GM23248 (cell line): ENCODE measurements around the gene GNS. TPM values are rescaled to one million over a fixed set of nuclear protein-coding genes. Genes with fewer than 3 reads are reported as not detected.

Experiments used
- DNase-seq: peaks from one replicate; pipeline ENCODE4 v3.0.0-alpha.2; 2015
- H2AFZ ChIP-seq: fragments of 200-600 bp; sonication (generic); 2 replicates; pipeline ENCODE4 v1.6.1; 2016; ENCODE audit warnings: antibody characterized with exemption
- H3F3A ChIP-seq: fragments of 200-600 bp; sonication (generic); 2 replicates; pipeline ENCODE4 v1.6.1; 2016; ENCODE audit warnings: mild to moderate bottlenecking, antibody characterized with exemption, mixed run types; ENCODE audit not compliant: insufficient read depth
- H3K27ac ChIP-seq: fragments of 200-600 bp; sonication (generic); 2 replicates; pipeline ENCODE4 v1.5.1; 2016; ENCODE audit warnings: mild to moderate bottlenecking
- H3K27me3 ChIP-seq: fragments of 200-600 bp; sonication (generic); replicated peaks from 2 replicates; pipeline ENCODE4 v1.6.1; 2016; ENCODE audit warnings: mild to moderate bottlenecking; ENCODE audit not compliant: insufficient read depth
- H3K36me3 ChIP-seq: fragments of 200-600 bp; sonication (generic); 2 replicates; pipeline ENCODE4 v1.6.1; 2016; ENCODE audit warnings: low read depth, mild to moderate bottlenecking
- H3K4me1 ChIP-seq: fragments of 200-600 bp; sonication (generic); 2 replicates; pipeline ENCODE4 v1.6.1; 2016; ENCODE audit warnings: mild to moderate bottlenecking; ENCODE audit not compliant: insufficient read depth
- H3K4me2 ChIP-seq: fragments of 200-600 bp; sonication (generic); one replicate; pipeline ENCODE4 v1.6.1; 2016; ENCODE audit warnings: mild to moderate bottlenecking; ENCODE audit not compliant: unreplicated experiment
- H3K4me3 ChIP-seq: fragments of 200-600 bp; sonication (generic); 2 replicates; pipeline ENCODE4 v1.5.1; 2016; ENCODE audit warnings: mild to moderate bottlenecking
- H3K79me2 ChIP-seq: fragments of 200-600 bp; sonication (generic); 2 replicates; pipeline ENCODE4 v1.6.1; 2016; ENCODE audit warnings: mild to moderate bottlenecking; ENCODE audit not compliant: insufficient read depth
- H3K9ac ChIP-seq: fragments of 200-600 bp; sonication (generic); 2 replicates; pipeline ENCODE4 v1.6.1; 2016; ENCODE audit warnings: mild to moderate bottlenecking
- H3K9me2 ChIP-seq: fragments of 200-600 bp; sonication (generic); 2 replicates; pipeline ENCODE4 v1.6.1; 2016; ENCODE audit warnings: mixed run types, mild to moderate bottlenecking, moderate library complexity; ENCODE audit not compliant: insufficient read depth
- H3K9me3 ChIP-seq: fragments of 200-600 bp; sonication (generic); one replicate; pipeline ENCODE4 v1.6.1; 2017; ENCODE audit warnings: low read depth
- H4K20me1 ChIP-seq: fragments of 200-600 bp; sonication (generic); 2 replicates; pipeline ENCODE4 v1.6.0; 2016; ENCODE audit not compliant: insufficient read depth
- EZH2 ChIP-seq: fragments of 200-600 bp; sonication (generic); IDR thresholded peaks from 2 replicates; pipeline ENCODE4 v1.6.1; 2018; ENCODE audit warnings: antibody characterized with exemption, mild to moderate bottlenecking; ENCODE audit not compliant: insufficient read depth, poor library complexity, severe bottlenecking
- EZH2phosphoT487 ChIP-seq: fragments of 200-600 bp; sonication (generic); IDR thresholded peaks from 2 replicates; pipeline ENCODE4 v1.6.1; 2018; ENCODE audit warnings: antibody characterized with exemption, moderate library complexity, mild to moderate bottlenecking, low read depth; ENCODE audit not compliant: insufficient read depth
- WGBS, 2 experiments: methylation state at CpG; one replicate each; pipeline ENCODE4 v1.1.6; 2015 to 2017; ENCODE audit warnings: low lambda C conversion rate in 2 of 2, low coverage in 1 of 2; ENCODE audit errors: missing lambda C conversion rate in 2 of 2; 5-methylcytosine and 5-hydroxymethylcytosine counted together
- in situ Hi-C: fragments of 300-500 bp; cut with MboI; formaldehyde crosslinking; loops from 2 replicates; pipeline ENCODE4 v1.15.0; 2020
- polyA plus RNA-seq: library from polyadenylated mRNA; unstranded; fragments of >200 nt; fragmentation: Nextera tagmentation; extraction: Ambion mirVana; gene quantifications from 2 replicates; pipeline ENCODE4 v1.2.1, GENCODE V29; 2016
- total RNA-seq: library from RNA; depleted of rRNA; stranded (reverse); fragments of >200 nt; shearing (Covaris generic); gene quantifications from 2 replicates; pipeline ENCODE4 v1.2.3, GENCODE V29; 2014

The GNS gene
- total and polyA plus RNA-seq, 2 experiments from 2014 or later, result 76.6 to 129 TPM

- TF ChIP-seq EZH2, result no peak
- TF ChIP-seq EZH2phosphoT487, result no peak
- Histone ChIP-seq H3K4me3 (no peak overlapping the region), H3K79me2 (no peaks in the 10 kb centered on the region), H4K20me1 (no peaks in the 10 kb centered on the region), H3K36me3 (peaks cover 14% of the 10 kb centered on the region), H3K4me1 (peaks cover 21% of the 10 kb centered on the region), H3F3A (peaks cover 14% of the 10 kb centered on the region; the same call in 1 of the 2 replicates), H3K27me3 (no peaks in the 10 kb centered on the region), H3K9me3 (no peaks in the 10 kb centered on the region), H3K9ac (no peak overlapping the region), H3K4me2 (no peak overlapping the region), H3K27ac (no peak overlapping the region), H2AFZ (no peak overlapping the region), H3K9me2 (no peaks in the 10 kb centered on the region)
- WGBS, 2 experiments, result 93 to 98% methylated on average over 3 of the region's 3 CpGs
- in situ Hi-C loops, result no loop called here
- DNase-seq, result no peak
These were observed 16.0 kb downstream of the GNS start for GRCh38 chr12:64743206-64743605.

- no peaks in the 10 kb centered on the region for H3K79me2 ChIP-seq
- 82 to 91% methylated on average over 3 of the region's 3 CpGs for WGBS, 2 experiments
- peaks cover 21% of the 10 kb centered on the region for H3K4me1 ChIP-seq
- no peak overlapping the region for H3K4me3 ChIP-seq
- no peaks in the 10 kb centered on the region for H3K9me3 ChIP-seq
- H3K4me2 ChIP-seq, result no peak overlapping the region
- no peak overlapping the region for H3K27ac ChIP-seq
- H2AFZ ChIP-seq, result no peak overlapping the region
- no peak overlapping the region for H3K9ac ChIP-seq
- in situ Hi-C loops, result no loop called here
- DNase-seq, result no peak
- H4K20me1 ChIP-seq, result no peaks in the 10 kb centered on the region
- H3K9me2 ChIP-seq, result no peaks in the 10 kb centered on the region
- TF ChIP-seq EZH2, result no peak
- no peak for TF ChIP-seq EZH2phosphoT487
- H3K27me3 ChIP-seq, result no peaks in the 10 kb centered on the region
- H3K36me3 ChIP-seq, result peaks cover 14% of the 10 kb centered on the region
- H3F3A ChIP-seq, result peaks cover 7% of the 10 kb centered on the region; the same call in 1 of the 2 replicates
These were observed 16.8 kb downstream of the GNS start for GRCh38 chr12:64742416-64742815.

GRCh38 chr12:64740646-64741045 lies 18.6 kb downstream of the GNS start:
- no peaks in the 10 kb centered on the region for H3K27me3 ChIP-seq
- no peak overlapping the region for H2AFZ ChIP-seq
- H3K79me2 ChIP-seq, result no peaks in the 10 kb centered on the region
- H3K9me2 ChIP-seq, result no peaks in the 10 kb centered on the region
- no peaks in the 10 kb centered on the region for H4K20me1 ChIP-seq
- peaks cover 8% of the 10 kb centered on the region for H3K4me1 ChIP-seq
- no peaks in the 10 kb centered on the region for H3F3A ChIP-seq
- WGBS, 2 experiments, result 94 to 98% methylated on average over 2 of the region's 2 CpGs
- H3K4me2 ChIP-seq, result no peak overlapping the region
- no peak overlapping the region for H3K4me3 ChIP-seq
- in situ Hi-C loops, result no loop called here
- DNase-seq, result no peak
- no peak for TF ChIP-seq EZH2
- no peak for TF ChIP-seq EZH2phosphoT487
- H3K9ac ChIP-seq, result no peak overlapping the region
- peaks cover 14% of the 10 kb centered on the region for H3K36me3 ChIP-seq
- no peaks in the 10 kb centered on the region for H3K9me3 ChIP-seq
- no peak overlapping the region for H3K27ac ChIP-seq

GRCh38 chr12:64739778-64740177 lies 19.4 kb downstream of the GNS start:
- WGBS, 2 experiments, result 69 to 75% methylated on average over 2 of the region's 2 CpGs
- in situ Hi-C loops, result no loop called here
- no peak for DNase-seq

GRCh38 chr12:64737539-64737938 lies 21.7 kb downstream of the GNS start:
- no peaks in the 10 kb centered on the region for H3K79me2 ChIP-seq
- H3K27me3 ChIP-seq, result no peaks in the 10 kb centered on the region
- WGBS, 2 experiments, result 71 to 88% methylated on average over 1 of the region's 1 CpG
- H3F3A ChIP-seq, result no peaks in the 10 kb centered on the region
- no peaks in the 10 kb centered on the region for H3K9me2 ChIP-seq
- H3K4me1 ChIP-seq, result peaks cover 5% of the 10 kb centered on the region
- no peak for TF ChIP-seq EZH2phosphoT487
- no peak for TF ChIP-seq EZH2
- H3K27ac ChIP-seq, result no peak overlapping the region
- H4K20me1 ChIP-seq, result no peaks in the 10 kb centered on the region
- no peak overlapping the region for H3K4me2 ChIP-seq
- H3K36me3 ChIP-seq, result peaks cover 4% of the 10 kb centered on the region; the same call in 1 of the 2 replicates
- DNase-seq, result no peak
- H3K9ac ChIP-seq, result no peak overlapping the region
- H3K9me3 ChIP-seq, result no peaks in the 10 kb centered on the region
- in situ Hi-C loops, result no loop called here
- H3K4me3 ChIP-seq, result no peak overlapping the region
- H2AFZ ChIP-seq, result no peak overlapping the region

More at GRCh38 chr12:64739778-64740177, 19.4 kb downstream of the GNS start:
- Histone ChIP-seq H3F3A (no peaks in the 10 kb centered on the region), H3K4me2 (no peak overlapping the region), H3K4me3 (no peak overlapping the region), H3K4me1 (peaks cover 5% of the 10 kb centered on the region), H3K9ac (no peak overlapping the region), H3K36me3 (peaks cover 14% of the 10 kb centered on the region), H4K20me1 (no peaks in the 10 kb centered on the region), H3K9me2 (no peaks in the 10 kb centered on the region), H3K9me3 (no peaks in the 10 kb centered on the region), H3K27me3 (no peaks in the 10 kb centered on the region), H3K79me2 (no peaks in the 10 kb centered on the region), H2AFZ (no peak overlapping the region), H3K27ac (no peak overlapping the region)
- TF ChIP-seq EZH2phosphoT487, result no peak
- no peak for TF ChIP-seq EZH2
